GM19328 (cell line): ENCODE data around the gene CDCA7.
"Not testable (repeated sequence)": the region's sequence is repeated elsewhere in the genome, so short reads cannot be mapped to it uniquely, and the experiment has no call there.

Experiments
- ATAC-seq: cut with Tn5 transposase; IDR thresholded peaks from one replicate; pipeline ENCODE4 v1.9.1; 2021; ENCODE audit warnings: mild to moderate bottlenecking, moderate library complexity; ENCODE audit not compliant: unreplicated experiment

The CDCA7 gene

GRCh38 chr2:173400760-173401159, 46.1 kb downstream of the CDCA7 start:
- ATAC-seq, result no peak

GRCh38 chr2:173401716-173402326, 47.1 kb downstream of the CDCA7 start:
- no peak for ATAC-seq

GRCh38 chr2:173402405-173402974, 47.8 kb downstream of the CDCA7 start:
- ATAC-seq, result no peak

- ATAC-seq, result no peak
Observed at GRCh38 chr2:173404841-173405750, 50.4 kb downstream of the CDCA7 start.

GRCh38 chr2:173407176-173407575, 52.5 kb downstream of the CDCA7 start:
- ATAC-seq, result no peak

GRCh38 chr2:173407646-173408045, 53.0 kb downstream of the CDCA7 start:
- no peak for ATAC-seq

- ATAC-seq, result no peak
Observed at GRCh38 chr2:173410579-173410978, 55.9 kb downstream of the CDCA7 start.

- no peak for ATAC-seq
Observed at GRCh38 chr2:173412628-173413027, 58.0 kb downstream of the CDCA7 start.

GRCh38 chr2:173414823-173415322, 60.2 kb downstream of the CDCA7 start:
- no peak for ATAC-seq

GRCh38 chr2:173415431-173416381, 61.0 kb downstream of the CDCA7 start:
- ATAC-seq, result no peak

- ATAC-seq, result not testable (repeated sequence)
Observed at GRCh38 chr2:173416415-173417152, 61.9 kb downstream of the CDCA7 start.

GRCh38 chr2:173417341-173417740, 62.7 kb downstream of the CDCA7 start:
- ATAC-seq, result no peak

GRCh38 chr2:173417802-173418201, 63.1 kb downstream of the CDCA7 start:
- ATAC-seq, result no peak
